ENCODE data around the gene GPR152.

DNA sequence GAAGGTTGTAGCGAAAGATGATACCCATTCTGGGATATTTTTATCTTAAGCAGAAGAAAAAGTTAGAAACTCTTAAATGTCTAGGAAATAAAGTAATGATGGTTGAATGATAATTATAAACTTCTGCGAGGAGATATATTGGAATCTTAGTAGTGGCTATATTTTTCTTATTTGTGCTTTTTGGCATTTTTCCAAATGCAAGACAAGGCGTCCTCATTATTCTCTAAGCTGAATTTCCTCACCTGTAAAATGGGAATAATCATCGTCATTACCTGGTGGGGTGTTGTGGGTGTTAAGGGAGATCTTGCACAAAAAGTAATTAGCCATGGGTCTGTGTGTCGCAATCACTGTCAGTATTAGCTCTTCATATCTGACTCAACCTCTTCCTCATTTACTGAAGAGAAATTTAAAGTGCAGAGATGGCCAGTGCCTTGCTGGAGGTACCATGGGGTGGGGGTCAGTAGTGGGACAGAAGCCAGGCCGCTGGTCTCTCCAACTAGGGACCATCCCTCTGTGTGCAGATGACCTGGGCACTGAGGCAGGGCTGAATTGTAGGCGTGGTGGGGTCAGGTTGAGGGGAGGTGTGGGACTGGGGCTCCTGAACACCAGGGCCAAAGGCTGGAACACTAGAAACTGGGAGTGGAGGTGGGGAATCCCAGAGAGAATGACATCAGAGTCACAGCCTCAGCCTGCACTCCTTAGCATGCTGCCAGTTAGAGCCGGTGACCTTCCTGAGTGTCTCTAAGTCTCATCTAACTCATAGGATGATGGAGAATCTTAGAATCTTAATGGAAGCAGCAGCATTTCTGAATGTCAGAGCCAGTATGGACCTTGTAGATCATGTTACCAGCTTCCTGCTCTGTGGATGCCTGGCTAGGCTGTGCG is 48.5 kb upstream of the GPR152 start:
- TF ChIP-seq, protein P1, sequence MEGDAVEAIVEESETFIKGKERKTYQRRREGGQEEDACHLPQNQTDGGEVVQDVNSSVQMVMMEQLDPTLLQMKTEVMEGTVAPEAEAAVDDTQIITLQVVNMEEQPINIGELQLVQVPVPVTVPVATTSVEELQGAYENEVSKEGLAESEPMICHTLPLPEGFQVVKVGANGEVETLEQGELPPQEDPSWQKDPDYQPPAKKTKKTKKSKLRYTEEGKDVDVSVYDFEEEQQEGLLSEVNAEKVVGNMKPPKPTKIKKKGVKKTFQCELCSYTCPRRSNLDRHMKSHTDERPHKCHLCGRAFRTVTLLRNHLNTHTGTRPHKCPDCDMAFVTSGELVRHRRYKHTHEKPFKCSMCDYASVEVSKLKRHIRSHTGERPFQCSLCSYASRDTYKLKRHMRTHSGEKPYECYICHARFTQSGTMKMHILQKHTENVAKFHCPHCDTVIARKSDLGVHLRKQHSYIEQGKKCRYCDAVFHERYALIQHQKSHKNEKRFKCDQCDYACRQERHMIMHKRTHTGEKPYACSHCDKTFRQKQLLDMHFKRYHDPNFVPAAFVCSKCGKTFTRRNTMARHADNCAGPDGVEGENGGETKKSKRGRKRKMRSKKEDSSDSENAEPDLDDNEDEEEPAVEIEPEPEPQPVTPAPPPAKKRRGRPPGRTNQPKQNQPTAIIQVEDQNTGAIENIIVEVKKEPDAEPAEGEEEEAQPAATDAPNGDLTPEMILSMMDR (IDR thresholded peaks at IDR 0.05; ENCODE audit: low read length): no peak
- TF ChIP-seq EZH2phosphoT487 (IDR thresholded peaks at IDR 0.05; ENCODE audit: low read length): no peak
- TF ChIP-seq EZH2 (optimal IDR thresholded peaks at IDR 0.05; ENCODE audit: low read depth, low read length): no peak
